Prostate gland (tissue), 2 donors: Measurements from ENCODE around the gene LSM12.

Source experiments
- CTCF ChIP-seq, 4 experiments: fragments of 200-600 bp in 2 of 4; fragments of 450-650 bp in 2 of 4; sonication (generic) in 2 of 4; IDR thresholded peaks; 1 replicate in 3 of 4; 2 replicates in 1 of 4; pipeline ENCODE4 v1.5.1; 2016 to 2019; ENCODE audit warnings: antibody characterized with exemption in 4 of 4, mild to moderate bottlenecking in 2 of 4, moderate library complexity in 2 of 4
- POLR2A ChIP-seq: fragments of 450-650 bp; IDR thresholded peaks from one replicate; pipeline ENCODE4 v1.6.1; 2016; ENCODE audit warnings: antibody characterized with exemption, mild to moderate bottlenecking

- no peak for TF ChIP-seq POLR2A
- no peak for TF ChIP-seq CTCF (IDR thresholded peaks at IDR 0.05)
Observed at GRCh38 chr17:44092051-44092450, 25.6 kb upstream of the LSM12 start.
